Measurements from ENCODE around the gene ARHGAP40. TPM values are rescaled to one million over a fixed set of nuclear protein-coding genes. Genes with fewer than 3 reads are reported as not detected.

The ARHGAP40 gene
- total RNA-seq, 1 donor from 2014 or later = 1.1 TPM

DNA sequence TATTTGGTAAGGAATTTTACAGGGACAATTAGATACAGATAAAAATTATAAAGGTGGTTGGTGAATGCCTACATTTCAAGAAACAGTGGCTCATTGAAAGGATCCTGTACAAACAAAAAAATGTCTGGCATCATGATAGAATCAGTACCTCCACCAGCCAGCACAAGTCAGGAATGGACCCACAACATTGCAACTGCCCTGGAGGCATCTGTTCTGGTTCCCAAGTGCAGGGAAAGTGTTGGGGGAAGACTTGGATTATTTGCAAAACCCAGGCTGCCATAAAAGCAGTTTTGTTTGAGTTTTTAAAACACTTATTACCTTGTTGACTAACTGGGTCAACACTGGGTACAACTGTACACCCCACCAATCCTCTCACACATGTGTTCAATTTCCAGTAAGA lies 24.3 kb downstream of the ARHGAP40 start:
- Histone ChIP-seq H3K27me3 (ENCODE audit: control insufficient read depth, insufficient read depth, low read length) (no peaks in the 10 kb centered on the region), H3K36me3 (ENCODE audit: control insufficient read depth, insufficient read depth, low read length) (peaks cover 10% of the 10 kb centered on the region), H3K4me3 (ENCODE audit: low read depth, low read length) (no peak overlapping the region)
- FAIRE-seq (no peak), DNase-seq (ENCODE audit: low read depth) (no peak)
- TF ChIP-seq, protein P1, sequence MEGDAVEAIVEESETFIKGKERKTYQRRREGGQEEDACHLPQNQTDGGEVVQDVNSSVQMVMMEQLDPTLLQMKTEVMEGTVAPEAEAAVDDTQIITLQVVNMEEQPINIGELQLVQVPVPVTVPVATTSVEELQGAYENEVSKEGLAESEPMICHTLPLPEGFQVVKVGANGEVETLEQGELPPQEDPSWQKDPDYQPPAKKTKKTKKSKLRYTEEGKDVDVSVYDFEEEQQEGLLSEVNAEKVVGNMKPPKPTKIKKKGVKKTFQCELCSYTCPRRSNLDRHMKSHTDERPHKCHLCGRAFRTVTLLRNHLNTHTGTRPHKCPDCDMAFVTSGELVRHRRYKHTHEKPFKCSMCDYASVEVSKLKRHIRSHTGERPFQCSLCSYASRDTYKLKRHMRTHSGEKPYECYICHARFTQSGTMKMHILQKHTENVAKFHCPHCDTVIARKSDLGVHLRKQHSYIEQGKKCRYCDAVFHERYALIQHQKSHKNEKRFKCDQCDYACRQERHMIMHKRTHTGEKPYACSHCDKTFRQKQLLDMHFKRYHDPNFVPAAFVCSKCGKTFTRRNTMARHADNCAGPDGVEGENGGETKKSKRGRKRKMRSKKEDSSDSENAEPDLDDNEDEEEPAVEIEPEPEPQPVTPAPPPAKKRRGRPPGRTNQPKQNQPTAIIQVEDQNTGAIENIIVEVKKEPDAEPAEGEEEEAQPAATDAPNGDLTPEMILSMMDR (IDR thresholded peaks at IDR 0.05; ENCODE audit: insufficient read depth, low read length, severe bottlenecking) = no peak

DNA sequence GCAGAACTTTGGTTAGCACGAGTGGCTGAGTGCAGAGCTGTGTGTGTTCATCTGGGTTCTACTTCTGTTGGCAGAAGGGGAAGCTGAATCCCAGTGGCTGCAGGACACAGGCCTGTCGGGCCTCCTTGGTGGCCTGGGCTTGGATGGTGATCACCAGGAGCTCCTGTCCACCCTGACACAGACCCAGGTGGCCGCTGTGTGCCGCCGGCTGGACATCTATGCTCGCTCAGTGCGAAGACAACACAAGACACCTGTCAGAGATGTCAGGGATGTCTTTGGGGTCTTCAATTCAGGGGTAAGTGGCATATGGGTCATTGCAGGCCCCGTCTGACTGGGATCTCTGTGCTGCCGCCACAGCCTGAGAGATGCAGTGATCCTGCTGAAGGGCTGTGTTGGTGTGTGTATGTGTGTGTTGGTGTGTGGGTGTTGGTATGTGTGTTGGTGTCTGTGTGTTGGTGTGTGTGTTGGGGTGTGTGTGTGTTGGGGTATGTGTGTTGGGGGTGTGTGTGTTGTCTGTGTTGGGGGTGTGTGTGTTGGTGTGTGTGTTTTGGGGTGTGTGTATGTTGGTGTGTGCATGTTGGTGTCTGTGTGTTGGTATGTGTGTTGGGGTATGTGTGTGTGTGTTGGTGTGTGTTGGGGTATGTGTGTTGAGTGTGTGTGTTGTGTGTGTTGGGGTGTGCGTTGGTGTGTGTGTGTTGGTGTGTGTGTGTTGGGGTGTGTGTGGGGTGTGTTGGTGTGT lies 25.5 kb downstream of the ARHGAP40 start:
- peaks cover 10% of the 10 kb centered on the region for H3K36me3 ChIP-seq (ENCODE audit: control insufficient read depth, insufficient read depth, low read length)
- no peak for DNase-seq (ENCODE audit: low read depth)
- no peaks in the 10 kb centered on the region for H3K27me3 ChIP-seq (ENCODE audit: control insufficient read depth, insufficient read depth, low read length)
- no peak for FAIRE-seq
- no peak overlapping the region for H3K4me3 ChIP-seq (ENCODE audit: low read depth, low read length)
- TF ChIP-seq, protein P1 (IDR thresholded peaks at IDR 0.05; ENCODE audit: insufficient read depth, low read length, severe bottlenecking) = no peak

DNA sequence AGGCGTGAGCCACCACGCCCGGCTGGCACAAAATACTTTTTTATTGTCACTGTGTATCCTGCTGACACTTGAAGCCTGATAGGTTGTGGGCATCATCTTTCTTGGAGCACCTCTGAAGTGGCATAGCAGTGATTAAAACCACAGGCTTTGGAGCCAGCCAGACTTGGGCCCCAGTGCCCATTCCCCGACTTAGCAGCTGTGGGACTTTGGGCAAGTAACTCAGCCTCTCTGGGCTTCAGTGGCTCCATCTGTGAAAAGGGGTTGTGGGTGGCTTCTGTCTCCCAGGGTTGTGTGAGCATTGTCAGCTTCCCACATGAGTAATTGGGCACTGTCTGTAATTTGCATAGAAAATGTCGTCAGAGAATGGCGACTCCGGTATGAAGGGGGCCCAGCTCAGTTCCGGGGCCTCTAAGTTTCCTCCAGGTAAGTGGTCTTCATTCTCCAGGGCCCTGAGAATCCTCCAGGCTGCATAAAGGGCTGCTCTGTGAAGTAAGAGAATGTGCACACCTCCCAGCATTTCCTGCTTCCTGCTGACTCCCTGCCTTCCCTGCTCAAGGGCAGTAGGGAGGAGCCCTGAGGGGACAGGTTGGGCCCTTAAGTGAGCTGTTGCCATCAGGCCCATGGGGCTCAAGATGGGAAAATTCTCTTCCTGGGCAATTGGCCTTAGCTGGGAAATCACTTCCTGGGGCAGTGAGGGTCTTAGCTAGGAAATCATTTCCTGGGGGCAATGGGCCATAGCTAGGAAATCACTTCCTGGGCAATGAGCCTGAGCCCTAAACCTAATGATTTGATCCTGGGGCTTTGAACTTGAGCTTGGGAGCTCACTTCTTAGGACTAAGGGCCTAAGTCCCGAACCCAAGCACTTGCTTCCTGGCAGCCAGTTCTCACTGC lies 27.2 kb downstream of the ARHGAP40 start:
- Histone ChIP-seq H3K27me3 (ENCODE audit: control insufficient read depth, insufficient read depth, low read length) (no peaks in the 10 kb centered on the region), H3K36me3 (ENCODE audit: control insufficient read depth, insufficient read depth, low read length) (peaks cover 10% of the 10 kb centered on the region), H3K4me3 (ENCODE audit: low read depth, low read length) (no peak overlapping the region)
- FAIRE-seq (no peak), DNase-seq (ENCODE audit: low read depth) (no peak)
- TF ChIP-seq, protein P1 (IDR thresholded peaks at IDR 0.05; ENCODE audit: insufficient read depth, low read length, severe bottlenecking) = no peak

DNA sequence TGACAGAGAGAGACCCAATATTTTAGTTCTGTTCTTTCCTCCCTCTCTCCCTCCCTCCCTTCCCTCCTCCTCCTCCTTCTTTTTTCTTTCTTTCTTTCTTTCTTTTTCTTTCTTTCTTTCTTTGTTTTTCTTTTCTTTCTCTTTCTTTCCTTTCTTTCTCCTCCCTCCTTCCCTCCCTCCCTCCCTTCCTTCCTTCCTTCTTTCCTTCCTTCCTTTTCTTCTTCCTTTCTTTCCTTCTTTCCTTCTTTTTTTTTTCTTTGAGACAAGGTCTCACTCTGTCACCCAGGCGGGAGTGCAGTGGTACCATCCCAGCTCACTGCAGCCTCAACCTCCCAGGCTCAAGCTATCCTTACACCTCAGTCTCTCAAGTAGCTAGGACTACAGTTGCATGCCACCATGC lies 28.4 kb downstream of the ARHGAP40 start:
- Histone ChIP-seq H3K36me3 (ENCODE audit: control insufficient read depth, insufficient read depth, low read length) (peaks cover 8% of the 10 kb centered on the region), H3K27me3 (ENCODE audit: control insufficient read depth, insufficient read depth, low read length) (no peaks in the 10 kb centered on the region), H3K4me3 (ENCODE audit: low read depth, low read length) (no peak overlapping the region)
- FAIRE-seq (no peak), DNase-seq (ENCODE audit: low read depth) (no peak)
- TF ChIP-seq, protein P1 (IDR thresholded peaks at IDR 0.05; ENCODE audit: insufficient read depth, low read length, severe bottlenecking) = no peak

DNA sequence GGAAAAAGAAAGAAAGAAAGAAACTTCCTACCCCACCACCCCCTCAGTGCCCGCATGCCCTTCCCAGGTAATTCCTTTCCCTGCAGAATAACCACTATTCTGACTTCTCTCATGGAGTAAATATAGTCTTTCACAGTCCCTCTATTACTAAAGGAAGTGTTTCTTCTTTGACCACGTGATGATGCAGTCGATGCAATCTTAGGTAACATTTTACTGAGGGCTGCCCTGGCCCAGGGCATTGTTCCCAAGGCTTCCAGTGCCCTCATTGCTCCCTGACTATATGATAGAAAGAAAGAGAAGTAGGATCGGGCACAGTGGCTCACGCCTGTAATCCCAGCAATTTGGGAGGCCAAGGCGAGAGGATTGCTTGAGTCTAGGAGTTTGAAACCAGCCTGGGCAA lies 29.1 kb downstream of the ARHGAP40 start:
- no peak overlapping the region for H3K4me3 ChIP-seq (ENCODE audit: low read depth, low read length)
- H3K36me3 ChIP-seq (ENCODE audit: control insufficient read depth, insufficient read depth, low read length) = peaks cover 8% of the 10 kb centered on the region
- no peaks in the 10 kb centered on the region for H3K27me3 ChIP-seq (ENCODE audit: control insufficient read depth, insufficient read depth, low read length)
- TF ChIP-seq, protein P1 (IDR thresholded peaks at IDR 0.05; ENCODE audit: insufficient read depth, low read length, severe bottlenecking) = no peak
- no peak for FAIRE-seq
- DNase-seq (ENCODE audit: low read depth) = no peak

Data from bronchial epithelial cell (primary cell).